ENCODE measurements around the gene SMYD2. TPM values are rescaled to one million over a fixed set of nuclear protein-coding genes. Genes with fewer than 3 reads are reported as not detected.

SMYD2 gene
- total RNA-seq, 1 donor from 2014 or later = 445 TPM

- intact Hi-C loops (cut with DNase I) = no loop called here
- no peak for DNase-seq (ENCODE audit: low spot score)
These were observed 15.0 kb downstream of the SMYD2 start for GRCh38 chr1:214295934-214296333.

- intact Hi-C loops (cut with DNase I) = no loop called here
- DNase-seq (ENCODE audit: low spot score) = no peak
These were observed 16.1 kb downstream of the SMYD2 start for GRCh38 chr1:214296860-214297745.

- no peak for DNase-seq (ENCODE audit: low spot score)
- intact Hi-C loops (cut with DNase I) = no loop called here
These were observed 19.3 kb downstream of the SMYD2 start for GRCh38 chr1:214300149-214300780.

- DNase-seq (ENCODE audit: low spot score) = no peak
- intact Hi-C loops (cut with DNase I) = no loop called here
These were observed 20.6 kb downstream of the SMYD2 start for GRCh38 chr1:214301526-214301925.

GRCh38 chr1:214303141-214303930 lies 22.4 kb downstream of the SMYD2 start:
- intact Hi-C loops (cut with DNase I) = no loop called here

GRCh38 chr1:214305164-214305751 lies 24.3 kb downstream of the SMYD2 start:
- intact Hi-C loops (cut with DNase I) = no loop called here
- DNase-seq (ENCODE audit: low spot score) = no peak

More at GRCh38 chr1:214303141-214303930, 22.4 kb downstream of the SMYD2 start:
- no peak for DNase-seq (ENCODE audit: low spot score)

GRCh38 chr1:214306269-214306668 lies 25.3 kb downstream of the SMYD2 start:
- DNase-seq (ENCODE audit: low spot score) = no peak
- intact Hi-C loops (cut with DNase I) = no loop called here

GRCh38 chr1:214310010-214310409 lies 29.1 kb downstream of the SMYD2 start:
- no peak for DNase-seq (ENCODE audit: low spot score)
- intact Hi-C loops (cut with DNase I) = no loop called here

- intact Hi-C loops (cut with DNase I) = no loop called here
- DNase-seq (ENCODE audit: low spot score) = no peak
These were observed 30.1 kb downstream of the SMYD2 start for GRCh38 chr1:214310777-214311690.

GRCh38 chr1:214312530-214313051 lies 31.6 kb downstream of the SMYD2 start:
- DNase-seq (ENCODE audit: low spot score) = no peak
- intact Hi-C loops (cut with DNase I) = no loop called here

- DNase-seq (ENCODE audit: low spot score) = no peak
- intact Hi-C loops (cut with DNase I) = no loop called here
These were observed 33.4 kb downstream of the SMYD2 start for GRCh38 chr1:214314178-214314843.

GRCh38 chr1:214316593-214316992 lies 35.6 kb downstream of the SMYD2 start:
- intact Hi-C loops (cut with DNase I) = loop anchor here (2.0 kb wide), 1 partner anchor 38 kb away; no protein-coding TSS in a partner anchor
- no peak for DNase-seq (ENCODE audit: low spot score)

GRCh38 chr1:214317300-214317699 lies 36.3 kb downstream of the SMYD2 start:
- intact Hi-C loops (cut with DNase I) = loop anchor here (2.0 kb wide), 1 partner anchor 38 kb away; no protein-coding TSS in a partner anchor
- no peak for DNase-seq (ENCODE audit: low spot score)

GRCh38 chr1:214317734-214318133 lies 36.8 kb downstream of the SMYD2 start:
- intact Hi-C loops (cut with DNase I) = loop anchor here (2.0 kb wide), 1 partner anchor 39 kb away; no protein-coding TSS in a partner anchor
- DNase-seq (ENCODE audit: low spot score) = no peak

GRCh38 chr1:214318356-214318755 lies 37.4 kb downstream of the SMYD2 start:
- intact Hi-C loops (cut with DNase I) = no loop called here

GRCh38 chr1:214318956-214319736 lies 38.2 kb downstream of the SMYD2 start:
- intact Hi-C loops (cut with DNase I) = no loop called here
- DNase-seq (ENCODE audit: low spot score) = no peak

More at GRCh38 chr1:214318356-214318755, 37.4 kb downstream of the SMYD2 start:
- DNase-seq (ENCODE audit: low spot score) = no peak

- intact Hi-C loops (cut with DNase I) = no loop called here
- no peak for DNase-seq (ENCODE audit: low spot score)
These were observed 39.0 kb downstream of the SMYD2 start for GRCh38 chr1:214319938-214320337.
